ENCODE results near the gene IL18RAP.

Gene IL18RAP

GRCh38 chr2:102433973-102434654, 11.2 kb downstream of the IL18RAP start:
- TF ChIP-seq MAX (IDR thresholded peaks at IDR 0.05) (no peak), YY1 (IDR thresholded peaks at IDR 0.05; ENCODE audit: low read depth) (no peak), CREB1 (IDR thresholded peaks at IDR 0.05; ENCODE audit: low read depth) (no peak), ZBTB7A (IDR thresholded peaks at IDR 0.05; ENCODE audit: low read depth) (no peak), RAD21 (IDR thresholded peaks at IDR 0.05; ENCODE audit: low read depth) (no peak), EP300 (IDR thresholded peaks at IDR 0.05; ENCODE audit: borderline replicate concordance) (no peak)
- TF ChIP-seq, protein P1, sequence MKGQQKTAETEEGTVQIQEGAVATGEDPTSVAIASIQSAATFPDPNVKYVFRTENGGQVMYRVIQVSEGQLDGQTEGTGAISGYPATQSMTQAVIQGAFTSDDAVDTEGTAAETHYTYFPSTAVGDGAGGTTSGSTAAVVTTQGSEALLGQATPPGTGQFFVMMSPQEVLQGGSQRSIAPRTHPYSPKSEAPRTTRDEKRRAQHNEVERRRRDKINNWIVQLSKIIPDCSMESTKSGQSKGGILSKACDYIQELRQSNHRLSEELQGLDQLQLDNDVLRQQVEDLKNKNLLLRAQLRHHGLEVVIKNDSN (IDR thresholded peaks at IDR 0.05), result no peak
- TF ChIP-seq, protein P2, sequence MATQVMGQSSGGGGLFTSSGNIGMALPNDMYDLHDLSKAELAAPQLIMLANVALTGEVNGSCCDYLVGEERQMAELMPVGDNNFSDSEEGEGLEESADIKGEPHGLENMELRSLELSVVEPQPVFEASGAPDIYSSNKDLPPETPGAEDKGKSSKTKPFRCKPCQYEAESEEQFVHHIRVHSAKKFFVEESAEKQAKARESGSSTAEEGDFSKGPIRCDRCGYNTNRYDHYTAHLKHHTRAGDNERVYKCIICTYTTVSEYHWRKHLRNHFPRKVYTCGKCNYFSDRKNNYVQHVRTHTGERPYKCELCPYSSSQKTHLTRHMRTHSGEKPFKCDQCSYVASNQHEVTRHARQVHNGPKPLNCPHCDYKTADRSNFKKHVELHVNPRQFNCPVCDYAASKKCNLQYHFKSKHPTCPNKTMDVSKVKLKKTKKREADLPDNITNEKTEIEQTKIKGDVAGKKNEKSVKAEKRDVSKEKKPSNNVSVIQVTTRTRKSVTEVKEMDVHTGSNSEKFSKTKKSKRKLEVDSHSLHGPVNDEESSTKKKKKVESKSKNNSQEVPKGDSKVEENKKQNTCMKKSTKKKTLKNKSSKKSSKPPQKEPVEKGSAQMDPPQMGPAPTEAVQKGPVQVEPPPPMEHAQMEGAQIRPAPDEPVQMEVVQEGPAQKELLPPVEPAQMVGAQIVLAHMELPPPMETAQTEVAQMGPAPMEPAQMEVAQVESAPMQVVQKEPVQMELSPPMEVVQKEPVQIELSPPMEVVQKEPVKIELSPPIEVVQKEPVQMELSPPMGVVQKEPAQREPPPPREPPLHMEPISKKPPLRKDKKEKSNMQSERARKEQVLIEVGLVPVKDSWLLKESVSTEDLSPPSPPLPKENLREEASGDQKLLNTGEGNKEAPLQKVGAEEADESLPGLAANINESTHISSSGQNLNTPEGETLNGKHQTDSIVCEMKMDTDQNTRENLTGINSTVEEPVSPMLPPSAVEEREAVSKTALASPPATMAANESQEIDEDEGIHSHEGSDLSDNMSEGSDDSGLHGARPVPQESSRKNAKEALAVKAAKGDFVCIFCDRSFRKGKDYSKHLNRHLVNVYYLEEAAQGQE (IDR thresholded peaks at IDR 0.05; ENCODE audit: low read depth), result no peak

DNA sequence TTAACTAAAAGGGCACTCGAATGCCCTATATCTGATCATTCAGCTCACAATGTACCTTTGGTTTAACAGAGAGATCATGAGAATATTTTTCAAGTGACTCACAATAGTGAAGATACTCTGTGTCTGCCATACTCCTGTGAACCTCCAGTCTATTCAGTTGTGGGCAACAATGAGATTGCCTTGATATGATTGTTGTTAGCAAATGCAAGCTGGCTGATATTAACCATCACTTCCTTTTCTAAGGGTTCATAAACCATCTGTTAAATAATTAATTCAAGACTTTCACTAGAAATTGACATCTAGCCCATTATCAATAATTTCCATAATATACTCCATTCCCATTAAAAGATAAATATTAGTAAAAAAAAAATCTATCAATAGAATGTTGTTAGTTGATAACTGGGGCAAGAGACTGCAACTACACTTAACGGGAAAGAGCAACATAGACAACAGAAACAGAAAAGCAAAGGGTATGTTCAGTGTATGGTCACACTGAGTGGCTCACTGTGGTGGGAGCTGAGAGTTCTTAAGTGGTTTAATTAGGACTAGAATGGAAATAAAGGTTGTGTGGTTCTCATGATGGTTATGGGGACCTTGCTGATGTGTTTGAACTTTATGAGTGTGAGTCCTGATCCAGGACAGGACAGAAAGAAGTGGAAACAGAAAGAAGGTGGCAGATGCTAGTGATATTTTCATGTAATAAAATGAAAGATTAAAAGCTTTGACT, 11.9 kb downstream of the IL18RAP start:
- no peak for TF ChIP-seq TEAD4 (IDR thresholded peaks at IDR 0.05)
- no peak for TF ChIP-seq TAF1 (IDR thresholded peaks at IDR 0.05; ENCODE audit: low read depth)
- TF ChIP-seq, protein P1 (IDR thresholded peaks at IDR 0.05), result no peak
- no peak for TF ChIP-seq NFIC (IDR thresholded peaks at IDR 0.05)
- no peak for TF ChIP-seq CEBPB (IDR thresholded peaks at IDR 0.05)
- no peak for TF ChIP-seq ZBTB7A (IDR thresholded peaks at IDR 0.05; ENCODE audit: low read depth)
- TF ChIP-seq CREB1 (IDR thresholded peaks at IDR 0.05; ENCODE audit: low read depth), result no peak
- TF ChIP-seq, protein P2 (IDR thresholded peaks at IDR 0.05; ENCODE audit: low read depth), result no peak
- TF ChIP-seq FOXM1 (IDR thresholded peaks at IDR 0.05; ENCODE audit: borderline replicate concordance, low read depth), result no peak
- no peak for TF ChIP-seq YY1 (IDR thresholded peaks at IDR 0.05; ENCODE audit: low read depth)
- no peak for TF ChIP-seq EGR1 (IDR thresholded peaks at IDR 0.05)
- TF ChIP-seq EP300 (IDR thresholded peaks at IDR 0.05; ENCODE audit: borderline replicate concordance), result no peak
- no peak for TF ChIP-seq MAX (IDR thresholded peaks at IDR 0.05)
- no peak for TF ChIP-seq RAD21 (IDR thresholded peaks at IDR 0.05; ENCODE audit: low read depth)
- TF ChIP-seq TCF12 (IDR thresholded peaks at IDR 0.05; ENCODE audit: low read depth), result no peak

- TF ChIP-seq, protein P1 (IDR thresholded peaks at IDR 0.05), result no peak
- TF ChIP-seq EGR1 (IDR thresholded peaks at IDR 0.05) (no peak), MAX (IDR thresholded peaks at IDR 0.05) (no peak), NFIC (IDR thresholded peaks at IDR 0.05) (no peak), CEBPB (IDR thresholded peaks at IDR 0.05) (no peak), FOXM1 (IDR thresholded peaks at IDR 0.05; ENCODE audit: borderline replicate concordance, low read depth) (no peak), TEAD4 (IDR thresholded peaks at IDR 0.05) (no peak), TAF1 (IDR thresholded peaks at IDR 0.05; ENCODE audit: low read depth) (no peak), YY1 (IDR thresholded peaks at IDR 0.05; ENCODE audit: low read depth) (no peak)
Measured at GRCh38 chr2:102435741-102436140, 12.8 kb downstream of the IL18RAP start.

DNA sequence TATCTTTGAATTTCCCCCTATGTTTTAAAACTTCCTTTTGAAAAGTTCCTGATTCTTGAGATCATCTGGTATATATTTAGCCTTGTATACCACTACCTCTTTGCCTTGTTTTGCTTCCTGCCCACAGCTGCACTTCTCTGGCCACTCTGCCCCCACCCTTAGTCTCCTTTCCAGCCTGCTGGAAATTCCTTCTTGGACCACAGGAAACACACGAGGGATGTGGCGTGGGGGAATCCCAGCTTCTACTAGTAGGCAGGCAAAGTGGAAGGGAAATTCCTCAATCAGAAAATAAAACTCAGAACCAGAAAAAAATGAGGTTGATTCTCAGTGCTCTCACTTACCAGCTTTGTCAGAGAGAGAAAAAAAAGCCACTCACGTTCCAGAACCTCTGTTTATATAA, 13.4 kb downstream of the IL18RAP start:
- no peak for TF ChIP-seq TCF12 (IDR thresholded peaks at IDR 0.05; ENCODE audit: low read depth)
- no peak for TF ChIP-seq ZBTB7A (IDR thresholded peaks at IDR 0.05; ENCODE audit: low read depth)
- no peak for TF ChIP-seq TEAD4 (IDR thresholded peaks at IDR 0.05)
- TF ChIP-seq EGR1 (IDR thresholded peaks at IDR 0.05), result no peak
- TF ChIP-seq TAF1 (IDR thresholded peaks at IDR 0.05; ENCODE audit: low read depth), result no peak
- no peak for TF ChIP-seq CREB1 (IDR thresholded peaks at IDR 0.05; ENCODE audit: low read depth)
- TF ChIP-seq RAD21 (IDR thresholded peaks at IDR 0.05; ENCODE audit: low read depth), result no peak
- TF ChIP-seq FOXM1 (IDR thresholded peaks at IDR 0.05; ENCODE audit: borderline replicate concordance, low read depth), result no peak
- TF ChIP-seq CEBPB (IDR thresholded peaks at IDR 0.05), result no peak
- no peak for TF ChIP-seq YY1 (IDR thresholded peaks at IDR 0.05; ENCODE audit: low read depth)
- TF ChIP-seq, protein P1 (IDR thresholded peaks at IDR 0.05), result no peak
- TF ChIP-seq, protein P2 (IDR thresholded peaks at IDR 0.05; ENCODE audit: low read depth), result no peak
- no peak for TF ChIP-seq MAX (IDR thresholded peaks at IDR 0.05)
- no peak for TF ChIP-seq EP300 (IDR thresholded peaks at IDR 0.05; ENCODE audit: borderline replicate concordance)
- no peak for TF ChIP-seq NFIC (IDR thresholded peaks at IDR 0.05)
